Measurements from ENCODE around the gene TDRD1. TPM values are rescaled to one million over a fixed set of nuclear protein-coding genes. Genes with fewer than 3 reads are reported as not detected.

The TDRD1 gene
- total RNA-seq, 4 donors from 2014 or later: 0.12 to 0.42 TPM; not detected in 2

GRCh38 chr10:114206902-114207301, 27.7 kb downstream of the TDRD1 start:
- Histone ChIP-seq H3K27me3 (peaks cover 5% of the 10 kb centered on the region), H3K4me3 (no peak overlapping the region), H3K9me3 (no peaks in the 10 kb centered on the region), H3K27ac (no peak overlapping the region), H3K4me1 (no peaks in the 10 kb centered on the region), H3K36me3 (no peaks in the 10 kb centered on the region)
- TF ChIP-seq POLR2AphosphoS5 (IDR thresholded peaks at IDR 0.05): no peak
- ATAC-seq: no peak
- 44 to 67% methylated on average over 2 of the region's 2 CpGs for WGBS, 2 donors (ENCODE audit: low coverage in 1 of 2)

- Histone ChIP-seq H3K4me1 (no peaks in the 10 kb centered on the region), H3K36me3 (no peaks in the 10 kb centered on the region), H3K27me3 (peaks cover 5% of the 10 kb centered on the region), H3K4me3 (no peak overlapping the region), H3K9me3 (no peaks in the 10 kb centered on the region), H3K27ac (no peak overlapping the region)
- WGBS, 2 donors (ENCODE audit: low coverage in 1 of 2): 100% methylated on average over 1 of the region's 1 CpG; no CpG with 5 or more reads in 1 of the 2 donors
- TF ChIP-seq EP300 (IDR thresholded peaks at IDR 0.05) (no peak), CTCF (IDR thresholded peaks at IDR 0.05) (no peak), POLR2A (IDR thresholded peaks at IDR 0.05) (no peak), POLR2AphosphoS5 (IDR thresholded peaks at IDR 0.05) (no peak)
- ATAC-seq: no peak
Observed at GRCh38 chr10:114207349-114207748, 28.2 kb downstream of the TDRD1 start.

- 83 to 87% methylated on average over 2 of the region's 2 CpGs for WGBS, 2 donors (ENCODE audit: low coverage in 1 of 2)
- TF ChIP-seq CTCF (IDR thresholded peaks at IDR 0.05) (no peak), EP300 (IDR thresholded peaks at IDR 0.05) (no peak), POLR2AphosphoS5 (IDR thresholded peaks at IDR 0.05) (no peak), POLR2A (IDR thresholded peaks at IDR 0.05) (no peak)
- ATAC-seq: no peak
Observed at GRCh38 chr10:114208351-114208750, 29.2 kb downstream of the TDRD1 start.

GRCh38 chr10:114212153-114212552, 33.0 kb downstream of the TDRD1 start:
- Histone ChIP-seq H3K27me3 (peaks cover 5% of the 10 kb centered on the region), H3K9me3 (no peaks in the 10 kb centered on the region), H3K4me1 (no peaks in the 10 kb centered on the region), H3K36me3 (no peaks in the 10 kb centered on the region), H3K27ac (no peak overlapping the region), H3K4me3 (no peak overlapping the region)
- TF ChIP-seq EP300 (IDR thresholded peaks at IDR 0.05) (no peak), POLR2A (IDR thresholded peaks at IDR 0.05) (no peak), POLR2AphosphoS5 (IDR thresholded peaks at IDR 0.05) (no peak), CTCF (IDR thresholded peaks at IDR 0.05) (no peak)
- WGBS, 2 donors (ENCODE audit: low coverage in 1 of 2): 80 to 90% methylated on average over 2 of the region's 2 CpGs
- no peak for ATAC-seq

More at GRCh38 chr10:114208351-114208750, 29.2 kb downstream of the TDRD1 start:
- H3K9me3 ChIP-seq: no peaks in the 10 kb centered on the region
- H3K27me3 ChIP-seq: peaks cover 5% of the 10 kb centered on the region
- no peaks in the 10 kb centered on the region for H3K36me3 ChIP-seq
- no peaks in the 10 kb centered on the region for H3K4me1 ChIP-seq
- no peak overlapping the region for H3K4me3 ChIP-seq
- no peak overlapping the region for H3K27ac ChIP-seq

- H3K4me3 ChIP-seq: no peak overlapping the region
- TF ChIP-seq POLR2A (IDR thresholded peaks at IDR 0.05) (no peak), EP300 (IDR thresholded peaks at IDR 0.05) (no peak), CTCF (IDR thresholded peaks at IDR 0.05) (no peak), POLR2AphosphoS5 (IDR thresholded peaks at IDR 0.05) (no peak)
- WGBS, 2 donors (ENCODE audit: low coverage in 1 of 2): 75 to 91% methylated on average over 1 of the region's 1 CpG
- no peaks in the 10 kb centered on the region for H3K36me3 ChIP-seq
- no peaks in the 10 kb centered on the region for H3K27me3 ChIP-seq
- H3K9me3 ChIP-seq: no peaks in the 10 kb centered on the region
- ATAC-seq: no peak
- H3K4me1 ChIP-seq: no peaks in the 10 kb centered on the region
- H3K27ac ChIP-seq: no peak overlapping the region
Observed at GRCh38 chr10:114215033-114215432, 35.9 kb downstream of the TDRD1 start.
